ENCODE measurements around the gene CYBRD1. TPM values are rescaled to one million over a fixed set of nuclear protein-coding genes. Genes with fewer than 3 reads are reported as not detected.

The CYBRD1 gene
- total RNA-seq, 1 donor from 2014 or later: 313 TPM

DNA sequence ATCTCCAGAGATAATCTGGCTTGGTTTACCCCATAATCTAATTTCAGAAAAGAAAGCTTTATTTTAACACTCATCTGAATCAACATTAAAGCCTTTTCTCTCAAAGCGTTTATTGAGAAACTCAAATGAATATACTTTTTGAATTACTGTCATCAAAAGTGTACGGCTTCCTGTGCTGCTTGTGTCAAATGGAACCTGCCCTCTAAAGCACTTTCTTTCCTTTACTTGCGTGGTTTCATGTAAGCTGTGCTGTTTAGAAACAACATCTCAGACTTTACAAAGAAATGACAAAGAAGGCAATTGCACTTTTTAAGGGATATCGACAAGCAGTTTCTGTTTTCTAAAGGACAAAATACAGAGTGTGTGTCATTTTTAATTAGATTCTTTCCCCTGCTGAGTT, 35.1 kb downstream of the CYBRD1 start:
- intact Hi-C loops (cut with DNase I): no loop called here
- Histone ChIP-seq H3K4me1 (peaks cover 6% of the 10 kb centered on the region), H3K27me3 (no peaks in the 10 kb centered on the region), H3K9me3 (no peaks in the 10 kb centered on the region), H3K27ac (no peak overlapping the region), H3K4me3 (no peak overlapping the region), H3K36me3 (peaks cover 27% of the 10 kb centered on the region)
- TF ChIP-seq CTCF (IDR thresholded peaks at IDR 0.05): no peak
- no peak for DNase-seq
- no peak for ATAC-seq

DNA sequence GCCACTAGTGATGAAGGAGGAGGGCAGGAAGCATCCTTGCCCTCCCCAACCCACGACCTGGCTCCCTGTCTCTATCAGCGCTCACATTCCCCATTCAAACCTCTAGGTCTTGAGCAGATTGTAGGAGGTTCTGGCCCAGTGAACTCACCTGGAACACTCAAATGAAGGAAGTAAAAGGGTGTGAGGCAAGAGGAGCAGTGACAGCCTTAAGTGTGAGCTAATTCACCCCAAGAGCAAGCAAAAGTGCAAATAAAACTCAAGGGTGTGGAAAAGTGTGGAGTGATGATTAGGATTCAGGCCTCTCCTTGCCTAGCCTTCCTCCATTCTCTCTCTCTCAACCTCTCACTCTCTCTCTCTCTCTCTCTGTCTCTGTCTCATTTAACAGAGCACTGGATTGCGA, 41.0 kb downstream of the CYBRD1 start:
- ATAC-seq: peak; percentile 32
- Histone ChIP-seq H3K36me3 (no peaks in the 10 kb centered on the region), H3K27ac (no peak overlapping the region), H3K4me1 (no peaks in the 10 kb centered on the region), H3K9me3 (no peaks in the 10 kb centered on the region), H3K27me3 (no peaks in the 10 kb centered on the region), H3K4me3 (no peak overlapping the region)
- intact Hi-C loops (cut with DNase I): no loop called here
- TF ChIP-seq CTCF (IDR thresholded peaks at IDR 0.05): no peak
- no peak for DNase-seq

DNA sequence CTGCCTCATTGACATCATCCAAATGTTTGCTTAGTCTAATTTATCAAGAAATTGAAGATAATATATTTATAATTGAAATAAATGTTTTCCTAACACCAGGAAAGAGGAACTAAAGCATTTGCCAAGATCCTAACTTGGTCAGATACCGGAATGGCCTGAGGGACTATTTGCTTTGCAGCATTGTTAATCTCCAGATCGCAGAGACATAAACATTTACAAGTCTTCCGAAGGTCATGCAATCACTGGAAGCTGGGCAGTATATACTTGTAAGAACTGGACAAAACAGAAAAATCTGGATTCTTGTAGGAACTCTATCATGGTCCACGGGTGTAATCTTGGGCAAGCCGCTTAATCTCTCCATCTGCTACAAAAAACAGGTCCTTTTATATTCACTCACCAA, 42.2 kb downstream of the CYBRD1 start:
- no peak for TF ChIP-seq CTCF (IDR thresholded peaks at IDR 0.05)
- H3K27me3 ChIP-seq: no peaks in the 10 kb centered on the region
- ATAC-seq: no peak
- no peaks in the 10 kb centered on the region for H3K36me3 ChIP-seq
- no peak for DNase-seq
- intact Hi-C loops (cut with DNase I): no loop called here
- no peak overlapping the region for H3K27ac ChIP-seq
- no peak overlapping the region for H3K4me3 ChIP-seq
- H3K9me3 ChIP-seq: no peaks in the 10 kb centered on the region
- no peaks in the 10 kb centered on the region for H3K4me1 ChIP-seq

GRCh38 chr2:171566057-171566456, 43.8 kb downstream of the CYBRD1 start:
- DNase-seq (no peak), ATAC-seq (no peak)
- Histone ChIP-seq H3K36me3 (no peaks in the 10 kb centered on the region), H3K27ac (no peak overlapping the region), H3K4me3 (no peak overlapping the region), H3K4me1 (no peaks in the 10 kb centered on the region), H3K9me3 (no peaks in the 10 kb centered on the region), H3K27me3 (no peaks in the 10 kb centered on the region)
- intact Hi-C loops (cut with DNase I): no loop called here
- no peak for TF ChIP-seq CTCF (IDR thresholded peaks at IDR 0.05)

DNA sequence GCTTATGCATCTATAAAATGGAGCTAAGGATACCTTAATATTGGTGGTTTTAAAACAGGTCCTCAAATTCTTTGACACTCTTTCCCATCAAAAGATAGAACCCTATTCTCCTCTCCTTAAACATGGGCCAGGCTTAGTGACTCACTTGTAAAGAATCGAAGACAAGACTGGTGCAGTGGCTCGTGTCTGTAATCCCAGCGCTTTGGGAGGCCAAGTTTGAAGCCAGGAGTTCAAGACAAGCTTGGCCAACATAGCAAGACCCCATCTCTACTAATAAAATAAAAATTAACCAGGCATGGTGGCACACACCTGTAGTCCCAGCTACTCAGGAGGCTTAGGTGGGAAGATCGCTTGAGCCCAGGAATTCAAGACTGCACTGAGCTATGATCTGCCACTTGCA, 44.5 kb downstream of the CYBRD1 start:
- no peak for ATAC-seq
- no peak overlapping the region for H3K4me3 ChIP-seq
- no peaks in the 10 kb centered on the region for H3K27me3 ChIP-seq
- intact Hi-C loops (cut with DNase I): no loop called here
- no peaks in the 10 kb centered on the region for H3K4me1 ChIP-seq
- DNase-seq: no peak
- H3K36me3 ChIP-seq: no peaks in the 10 kb centered on the region
- no peak for TF ChIP-seq CTCF (IDR thresholded peaks at IDR 0.05)
- no peaks in the 10 kb centered on the region for H3K9me3 ChIP-seq
- H3K27ac ChIP-seq: no peak overlapping the region

- intact Hi-C loops (cut with DNase I): no loop called here
Measured at GRCh38 chr2:171568089-171568488, 45.8 kb downstream of the CYBRD1 start.

More at GRCh38 chr2:171568089-171568488, 45.8 kb downstream of the CYBRD1 start:
- ATAC-seq (no peak), DNase-seq (no peak)
- no peaks in the 10 kb centered on the region for H3K9me3 ChIP-seq
- H3K4me1 ChIP-seq: no peaks in the 10 kb centered on the region
- no peak for TF ChIP-seq CTCF (IDR thresholded peaks at IDR 0.05)
- H3K27ac ChIP-seq: no peak overlapping the region
- no peaks in the 10 kb centered on the region for H3K27me3 ChIP-seq
- H3K4me3 ChIP-seq: no peak overlapping the region
- H3K36me3 ChIP-seq: no peaks in the 10 kb centered on the region

Data from upper lobe of right lung (tissue), 1 donor.